Astrocyte (in vitro differentiated cells and primary cell): ENCODE results near the gene KIF24.

Source experiments
- CTCF ChIP-seq: IDR thresholded peaks from 2 replicates; pipeline ENCODE4 v1.5.1; 2011; ENCODE audit warnings: low read depth, mild to moderate bottlenecking, inconsistent platforms, low read length, moderate library complexity; ENCODE audit not compliant: insufficient read depth
- EZH2 ChIP-seq: IDR thresholded peaks from 2 replicates; pipeline ENCODE4 v1.6.1; 2012; ENCODE audit warnings: mild to moderate bottlenecking, low read length, inconsistent platforms; ENCODE audit not compliant: insufficient read depth

DNA sequence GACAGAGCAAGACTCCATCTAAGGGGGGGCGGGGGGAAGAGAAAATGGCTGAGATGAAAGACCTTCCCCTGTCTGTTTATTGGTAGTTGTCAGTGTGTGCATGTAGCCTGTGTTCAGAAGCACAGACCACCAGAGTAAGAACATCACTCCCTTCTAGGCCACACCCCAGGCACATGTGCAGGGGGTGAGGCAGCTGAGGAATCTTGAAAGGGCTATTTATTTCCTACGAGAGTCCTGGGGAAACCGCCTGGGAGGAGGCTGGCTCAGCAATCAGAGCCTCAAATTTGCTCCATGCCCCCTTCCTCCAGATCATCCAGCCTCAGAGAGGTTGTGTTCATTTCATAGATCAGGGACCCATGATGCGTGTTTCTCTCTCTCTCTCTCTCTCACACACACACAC lies 40.6 kb upstream of the KIF24 start:
- TF ChIP-seq CTCF (no peak), EZH2 (no peak)
